CD4-positive, alpha-beta memory T cell (primary cell): ENCODE measurements around the gene OR51B2. TPM values are rescaled to one million over a fixed set of nuclear protein-coding genes. Genes with fewer than 3 reads are reported as not detected.

Experiments used
- CTCF ChIA-PET: fragments of 350-600 bp; sonication (Branson Sonifier 250); formaldehyde crosslinking; loops from one replicate; lab custom pipeline; 2021; ENCODE audit warnings: inconsistent platforms; ENCODE audit not compliant: partially characterized antibody; lab: Charles Lee
- POLR2A ChIA-PET: fragments of 350-600 bp; sonication (Branson Sonifier 250); formaldehyde crosslinking; loops from one replicate; lab custom pipeline; 2021; ENCODE audit not compliant: partially characterized antibody; lab: Charles Lee
- DNase-seq, 5 donors: peaks; one replicate each; pipeline versions ENCODE4 v3.0.0 to v3.0.0-alpha.2; 2020 to 2022; ENCODE audit warnings: mixed read lengths in 1 of 5
- H3K27ac ChIP-seq: one replicate; pipeline ENCODE4 v1.7.0; 2013; ENCODE audit warnings: low read depth, low read length
- H3K27me3 ChIP-seq: 2 replicates; pipeline ENCODE4 v1.7.0; 2013; ENCODE audit warnings: mild to moderate bottlenecking, low read length, moderate library complexity; ENCODE audit not compliant: insufficient read depth
- H3K36me3 ChIP-seq: 2 replicates; pipeline ENCODE4 v1.7.0; 2013; ENCODE audit warnings: mild to moderate bottlenecking, low read length, moderate library complexity; ENCODE audit not compliant: insufficient read depth
- H3K4me1 ChIP-seq: 2 replicates; pipeline ENCODE4 v1.7.0; 2013; ENCODE audit warnings: mild to moderate bottlenecking, low read length, moderate library complexity; ENCODE audit not compliant: insufficient read depth
- H3K4me3 ChIP-seq, 2 donors: one replicate each; pipeline ENCODE4 v1.7.0; 2013; ENCODE audit warnings: low read length in 2 of 2, mild to moderate bottlenecking in 1 of 2
- H3K9me3 ChIP-seq, 2 donors: one replicate each; pipeline ENCODE4 v1.7.0; 2013; ENCODE audit warnings: low read length in 2 of 2, control low read depth in 1 of 2; ENCODE audit not compliant: control insufficient read depth in 1 of 2
- H3K27ac Mint-ChIP-seq, 7 donors: one replicate each; pipeline ENCODE4 v1.8.0; 2020 to 2021; ENCODE audit warnings: mixed read lengths in 7 of 7, mild to moderate bottlenecking in 6 of 7, inconsistent platforms in 3 of 7, moderate library complexity in 3 of 7
- H3K27me3 Mint-ChIP-seq, 2 donors: one replicate each; pipeline ENCODE4 v1.8.0; 2020 to 2021; ENCODE audit warnings: mixed read lengths in 2 of 2
- H3K36me3 Mint-ChIP-seq, 2 donors: one replicate each; pipeline ENCODE4 v1.8.0; 2020 to 2021; ENCODE audit warnings: mixed read lengths in 2 of 2, inconsistent platforms in 1 of 2, mild to moderate bottlenecking in 1 of 2
- H3K4me1 Mint-ChIP-seq, 4 donors: one replicate each; pipeline ENCODE4 v1.8.0; 2020 to 2021; ENCODE audit warnings: mixed read lengths in 4 of 4, mild to moderate bottlenecking in 1 of 4
- H3K4me3 Mint-ChIP-seq, 8 donors: one replicate each; pipeline ENCODE4 v1.8.0; 2020 to 2021; ENCODE audit warnings: mixed read lengths in 8 of 8, mild to moderate bottlenecking in 7 of 8, moderate library complexity in 6 of 8, inconsistent platforms in 3 of 8
- H3K9me3 Mint-ChIP-seq, 8 donors: one replicate each; pipeline ENCODE4 v1.8.0; 2020 to 2021; ENCODE audit warnings: mixed read lengths in 8 of 8, mild to moderate bottlenecking in 5 of 8, inconsistent platforms in 3 of 8, moderate library complexity in 1 of 8
- intact Hi-C: fragments of 100-400 bp; cut with micrococcal nuclease; formaldehyde crosslinking; loops from one replicate; pipeline ENCODE4 v1.15.1; 2023
- polyA plus RNA-seq, 2 donors: library from polyadenylated mRNA; unstranded; fragments of 300-500 nt; fragmentation: Illumina TruSeq; gene quantifications; one replicate each; pipeline ENCODE4 v1.2.3, GENCODE V29; 2021
- total RNA-seq, 2 experiments: library from RNA; stranded (reverse); gene quantifications; one replicate each; pipeline ENCODE4 v1.2.3, GENCODE V29; 2021

Gene OR51B2
- total and polyA plus RNA-seq, 4 experiments from 2014 or later: not detected

DNA sequence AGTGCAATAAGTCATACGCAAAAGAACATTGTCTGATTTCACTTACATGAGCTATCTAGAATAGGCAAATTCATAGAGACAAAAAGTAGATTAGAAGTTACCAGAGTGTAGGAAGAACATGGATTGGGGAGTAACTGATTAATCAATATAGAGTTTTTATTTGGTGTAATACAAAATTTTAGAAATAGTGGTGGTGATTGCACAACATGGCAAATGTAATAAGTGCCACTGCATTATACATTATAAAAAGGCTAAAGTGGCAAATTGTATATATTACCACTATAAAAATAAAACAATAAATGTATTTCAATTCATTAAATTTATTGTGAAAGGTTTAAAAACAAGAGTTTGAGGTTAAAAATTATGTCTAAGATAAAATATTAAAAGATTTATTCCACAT lies 13.7 kb downstream of the OR51B2 start:
- Histone ChIP-seq H3K4me3 (no peak overlapping the region), H3K36me3 (no peaks in the 10 kb centered on the region), H3K4me1 (no peaks in the 10 kb centered on the region), H3K9me3 (no peaks in the 10 kb centered on the region), H3K27ac (no peak overlapping the region), H3K27me3 (no peaks in the 10 kb centered on the region)
- no peak overlapping the region for H3K27ac Mint-ChIP-seq
- no peaks in the 10 kb centered on the region for H3K36me3 Mint-ChIP-seq
- no peaks in the 10 kb centered on the region for H3K4me1 Mint-ChIP-seq
- no peak for DNase-seq
- peaks cover 0 to 3% (median 0%) of the 10 kb centered on the region in 8 donors for H3K9me3 Mint-ChIP-seq
- H3K27me3 Mint-ChIP-seq: peaks cover 0 to 3% of the 10 kb centered on the region in 2 donors
- no peak overlapping the region for H3K4me3 Mint-ChIP-seq
- CTCF ChIA-PET: no interaction called here
- POLR2A ChIA-PET: no interaction called here
- intact Hi-C loops: no loop called here

- peaks cover 0 to 3% (median 0%) of the 10 kb centered on the region in 8 donors for H3K9me3 Mint-ChIP-seq
Measured at GRCh38 chr11:5307256-5308019, 16.7 kb downstream of the OR51B2 start.

DNA sequence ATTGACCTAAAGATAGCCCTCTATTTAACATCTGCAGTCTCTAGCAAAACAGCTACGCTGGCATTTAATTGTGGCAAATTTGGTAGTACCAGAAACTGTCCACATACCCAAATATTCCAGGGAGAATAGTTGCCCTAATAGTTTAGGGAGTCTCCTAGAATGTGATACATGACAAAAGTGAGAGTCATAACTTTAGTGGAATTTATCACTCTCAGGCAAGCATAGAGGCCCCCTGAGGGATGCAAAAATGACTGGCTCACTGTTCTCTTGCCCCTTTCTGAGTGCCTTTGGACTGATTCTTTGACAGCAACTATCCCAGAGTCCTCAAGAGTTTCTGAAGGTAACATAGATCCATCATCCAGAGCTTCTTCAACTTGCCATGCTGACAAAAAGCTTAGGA lies 20.1 kb downstream of the OR51B2 start:
- Mint-ChIP-seq H3K27me3 (peaks cover 4 to 5% of the 10 kb centered on the region in 2 donors), H3K27ac (no peak overlapping the region), H3K36me3 (no peaks in the 10 kb centered on the region), H3K4me1 (no peaks in the 10 kb centered on the region), H3K9me3 (peaks cover 0 to 3% (median 0%) of the 10 kb centered on the region in 8 donors), H3K4me3 (no peak overlapping the region)
- no peak overlapping the region for H3K27ac ChIP-seq
- H3K4me1 ChIP-seq: no peaks in the 10 kb centered on the region
- CTCF ChIA-PET: no interaction called here
- no peak for DNase-seq
- no peaks in the 10 kb centered on the region for H3K27me3 ChIP-seq
- no peak overlapping the region for H3K4me3 ChIP-seq
- POLR2A ChIA-PET: no interaction called here
- intact Hi-C loops: no loop called here
- H3K36me3 ChIP-seq: no peaks in the 10 kb centered on the region
- no peaks in the 10 kb centered on the region for H3K9me3 ChIP-seq

More at GRCh38 chr11:5307256-5308019, 16.7 kb downstream of the OR51B2 start:
- Mint-ChIP-seq H3K36me3 (no peaks in the 10 kb centered on the region), H3K27me3 (peaks cover 0 to 4% of the 10 kb centered on the region in 2 donors), H3K4me1 (no peaks in the 10 kb centered on the region), H3K27ac (no peak overlapping the region), H3K4me3 (no peak overlapping the region)
- no peaks in the 10 kb centered on the region for H3K4me1 ChIP-seq
- no peak overlapping the region for H3K27ac ChIP-seq
- ChIA-PET CTCF (no interaction called here), POLR2A (no interaction called here)
- no peak overlapping the region for H3K4me3 ChIP-seq
- no peaks in the 10 kb centered on the region for H3K36me3 ChIP-seq
- no peaks in the 10 kb centered on the region for H3K27me3 ChIP-seq
- no peak for DNase-seq
- intact Hi-C loops: no loop called here
- no peaks in the 10 kb centered on the region for H3K9me3 ChIP-seq

- DNase-seq: no peak
- Histone ChIP-seq H3K27ac (no peak overlapping the region), H3K4me1 (no peaks in the 10 kb centered on the region), H3K27me3 (no peaks in the 10 kb centered on the region), H3K4me3 (no peak overlapping the region), H3K36me3 (no peaks in the 10 kb centered on the region), H3K9me3 (no peaks in the 10 kb centered on the region)
- H3K4me1 Mint-ChIP-seq: no peaks in the 10 kb centered on the region
- no peak overlapping the region for H3K4me3 Mint-ChIP-seq
- no peaks in the 10 kb centered on the region for H3K36me3 Mint-ChIP-seq
- intact Hi-C loops: no loop called here
- ChIA-PET POLR2A (no interaction called here), CTCF (no interaction called here)
- peaks cover 0 to 3% (median 0%) of the 10 kb centered on the region in 8 donors for H3K9me3 Mint-ChIP-seq
- peaks cover 4 to 5% of the 10 kb centered on the region in 2 donors for H3K27me3 Mint-ChIP-seq
- no peak overlapping the region for H3K27ac Mint-ChIP-seq
Measured at GRCh38 chr11:5303626-5304025, 20.5 kb downstream of the OR51B2 start.

DNA sequence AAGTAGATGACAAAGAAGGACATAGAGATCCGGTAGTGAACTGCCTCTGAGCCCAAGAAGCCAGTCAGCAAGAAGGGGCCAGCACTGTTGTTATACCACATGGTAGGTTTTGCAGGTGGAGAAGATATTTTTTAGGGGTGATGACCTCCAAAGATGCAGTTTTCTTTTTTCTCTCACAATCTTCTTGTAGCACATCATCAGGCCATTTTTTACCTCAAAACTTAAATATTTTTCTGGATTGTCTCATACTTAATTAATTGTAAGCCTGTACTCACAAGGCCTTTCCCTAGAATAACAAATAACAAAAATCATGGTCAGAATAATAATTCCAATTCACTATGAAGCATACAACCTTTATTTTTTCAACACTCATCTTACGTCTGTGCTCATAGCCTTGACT lies 22.3 kb downstream of the OR51B2 start, which contains the start of gene OR51B4:
Gene OR51B4 (minus strand): TSS at position 101 of the 400 bp plus-strand sequence. CDS start 0 bp downstream, at position 101.
- Mint-ChIP-seq H3K27me3 (peaks cover 5 to 8% of the 10 kb centered on the region in 2 donors), H3K9me3 (peaks cover 0 to 3% (median 0%) of the 10 kb centered on the region in 8 donors), H3K36me3 (no peaks in the 10 kb centered on the region), H3K4me3 (no peak within 1 kb of the TSS), H3K27ac (no peak within 1 kb of the TSS), H3K4me1 (no peaks in the 10 kb centered on the region)
- CTCF ChIA-PET: no interaction called here
- intact Hi-C loops: no loop called here
- no peak for DNase-seq
- Histone ChIP-seq H3K27ac (no peak within 1 kb of the TSS), H3K27me3 (no peaks in the 10 kb centered on the region), H3K4me3 (no peak within 1 kb of the TSS), H3K36me3 (no peaks in the 10 kb centered on the region), H3K9me3 (no peaks in the 10 kb centered on the region), H3K4me1 (no peaks in the 10 kb centered on the region)
- POLR2A ChIA-PET: no interaction called here

DNA sequence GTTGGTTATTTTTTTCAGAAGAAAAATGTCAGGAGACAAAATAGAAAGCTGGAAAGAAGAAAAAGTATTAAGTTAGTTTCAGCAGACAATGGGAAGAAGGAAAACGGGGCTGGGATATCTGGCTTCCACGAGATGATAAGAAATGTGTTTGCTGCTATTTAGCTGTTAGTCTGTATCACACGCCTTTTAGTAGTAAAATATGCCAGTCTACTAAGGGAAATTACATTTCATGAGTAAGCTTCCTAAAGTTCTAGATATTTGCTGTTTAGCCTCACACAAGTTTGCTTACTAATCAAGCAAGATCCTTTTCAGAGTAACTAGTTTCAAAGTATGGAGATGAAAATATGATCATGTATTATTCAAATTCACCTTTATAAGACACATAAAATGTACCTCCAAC lies 23.8 kb downstream of the OR51B2 start:
- Mint-ChIP-seq H3K9me3 (peaks cover 0 to 3% (median 0%) of the 10 kb centered on the region in 8 donors), H3K4me3 (no peak overlapping the region), H3K27me3 (peaks cover 5 to 7% of the 10 kb centered on the region in 2 donors), H3K36me3 (no peaks in the 10 kb centered on the region), H3K27ac (no peak overlapping the region), H3K4me1 (no peaks in the 10 kb centered on the region)
- H3K9me3 ChIP-seq: no peaks in the 10 kb centered on the region
- POLR2A ChIA-PET: no interaction called here
- no peaks in the 10 kb centered on the region for H3K4me1 ChIP-seq
- no peaks in the 10 kb centered on the region for H3K36me3 ChIP-seq
- CTCF ChIA-PET: no interaction called here
- DNase-seq: no peak
- intact Hi-C loops: no loop called here
- no peaks in the 10 kb centered on the region for H3K27me3 ChIP-seq
- no peak overlapping the region for H3K4me3 ChIP-seq
- no peak overlapping the region for H3K27ac ChIP-seq

- Histone ChIP-seq H3K27me3 (no peaks in the 10 kb centered on the region), H3K4me3 (no peak overlapping the region), H3K4me1 (no peaks in the 10 kb centered on the region), H3K27ac (no peak overlapping the region), H3K9me3 (no peaks in the 10 kb centered on the region), H3K36me3 (no peaks in the 10 kb centered on the region)
- no peak overlapping the region for H3K27ac Mint-ChIP-seq
- peaks cover 0 to 3% (median 0%) of the 10 kb centered on the region in 8 donors for H3K9me3 Mint-ChIP-seq
- no peaks in the 10 kb centered on the region for H3K4me1 Mint-ChIP-seq
- intact Hi-C loops: no loop called here
- DNase-seq: no peak
- no peaks in the 10 kb centered on the region for H3K36me3 Mint-ChIP-seq
- no peak overlapping the region for H3K4me3 Mint-ChIP-seq
- ChIA-PET POLR2A (no interaction called here), CTCF (no interaction called here)
- peaks cover 4 to 5% of the 10 kb centered on the region in 2 donors for H3K27me3 Mint-ChIP-seq
Measured at GRCh38 chr11:5298451-5298850, 25.6 kb downstream of the OR51B2 start.
